GM12891 (cell line): ENCODE data around the gene TMEM178B.

ENCODE experiments used
- POLR2AphosphoS5 ChIP-seq: IDR thresholded peaks from 2 replicates; pipeline ENCODE4 v1.6.1; 2011; ENCODE audit warnings: low read depth, low read length, control low read depth
- POU2F2 ChIP-seq: IDR thresholded peaks from 2 replicates; pipeline ENCODE4 v1.6.1; 2011; ENCODE audit warnings: low read depth, mild to moderate bottlenecking, control low read depth, low read length, moderate library complexity

GRCh38 chr7:141227454-141227853 is 153.6 kb downstream of the TMEM178B start:
- no peak for TF ChIP-seq POU2F2
- TF ChIP-seq POLR2AphosphoS5: no peak
